Chondrocyte (in vitro differentiated cells): Measurements from ENCODE around the gene MYCT1. TPM values are rescaled to one million over a fixed set of nuclear protein-coding genes. Genes with fewer than 3 reads are reported as not detected.

Experiments
- DNase-seq: peaks from one replicate; pipeline ENCODE4 v3.0.0; 2021; ENCODE audit warnings: mixed read lengths, low spot score
- H3K27ac Mint-ChIP-seq: one replicate; pipeline ENCODE4 v1.8.0; 2021; ENCODE audit warnings: mild to moderate bottlenecking, moderate library complexity, mixed read lengths; ENCODE audit not compliant: unreplicated experiment
- H3K27me3 Mint-ChIP-seq: 2 replicates; pipeline ENCODE4 v1.8.0; 2021; ENCODE audit warnings: low read depth, mixed read lengths
- H3K36me3 Mint-ChIP-seq: 2 replicates; pipeline ENCODE4 v1.8.0; 2021; ENCODE audit warnings: low read depth, mixed read lengths
- H3K4me1 Mint-ChIP-seq: 2 replicates; pipeline ENCODE4 v1.8.0; 2021; ENCODE audit warnings: low read depth, mild to moderate bottlenecking, mixed read lengths
- H3K4me3 Mint-ChIP-seq: one replicate; pipeline ENCODE4 v1.8.0; 2021; ENCODE audit warnings: mild to moderate bottlenecking, moderate library complexity, mixed read lengths; ENCODE audit not compliant: unreplicated experiment
- H3K9me3 Mint-ChIP-seq: 2 replicates; pipeline ENCODE4 v1.8.0; 2021; ENCODE audit warnings: low read depth, mixed read lengths
- total RNA-seq: library from RNA; stranded (reverse); gene quantifications from 3 replicates; pipeline ENCODE4 v1.2.1, GENCODE V29; 2021
- TF ChIP-seq, protein P1 (sequence below): fragments of 200-600 bp; sonication (generic); IDR thresholded peaks from 2 replicates; pipeline ENCODE4 v1.5.0; 2021; ENCODE audit warnings: antibody characterized with exemption, mild to moderate bottlenecking, moderate library complexity

Gene MYCT1
- total RNA-seq, 1 donor from 2014 or later: not detected

GRCh38 chr6:152685819-152686218 is 11.9 kb upstream of the MYCT1 start:
- Mint-ChIP-seq H3K4me1 (no peaks in the 10 kb centered on the region), H3K27ac (no peak overlapping the region), H3K27me3 (peaks cover 16% of the 10 kb centered on the region), H3K36me3 (no peaks in the 10 kb centered on the region), H3K9me3 (no peaks in the 10 kb centered on the region), H3K4me3 (no peak overlapping the region)
- TF ChIP-seq, protein P1, sequence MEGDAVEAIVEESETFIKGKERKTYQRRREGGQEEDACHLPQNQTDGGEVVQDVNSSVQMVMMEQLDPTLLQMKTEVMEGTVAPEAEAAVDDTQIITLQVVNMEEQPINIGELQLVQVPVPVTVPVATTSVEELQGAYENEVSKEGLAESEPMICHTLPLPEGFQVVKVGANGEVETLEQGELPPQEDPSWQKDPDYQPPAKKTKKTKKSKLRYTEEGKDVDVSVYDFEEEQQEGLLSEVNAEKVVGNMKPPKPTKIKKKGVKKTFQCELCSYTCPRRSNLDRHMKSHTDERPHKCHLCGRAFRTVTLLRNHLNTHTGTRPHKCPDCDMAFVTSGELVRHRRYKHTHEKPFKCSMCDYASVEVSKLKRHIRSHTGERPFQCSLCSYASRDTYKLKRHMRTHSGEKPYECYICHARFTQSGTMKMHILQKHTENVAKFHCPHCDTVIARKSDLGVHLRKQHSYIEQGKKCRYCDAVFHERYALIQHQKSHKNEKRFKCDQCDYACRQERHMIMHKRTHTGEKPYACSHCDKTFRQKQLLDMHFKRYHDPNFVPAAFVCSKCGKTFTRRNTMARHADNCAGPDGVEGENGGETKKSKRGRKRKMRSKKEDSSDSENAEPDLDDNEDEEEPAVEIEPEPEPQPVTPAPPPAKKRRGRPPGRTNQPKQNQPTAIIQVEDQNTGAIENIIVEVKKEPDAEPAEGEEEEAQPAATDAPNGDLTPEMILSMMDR: no peak
- no peak for DNase-seq

- H3K27me3 Mint-ChIP-seq: peaks cover 14% of the 10 kb centered on the region
- no peaks in the 10 kb centered on the region for H3K9me3 Mint-ChIP-seq
- no peak overlapping the region for H3K27ac Mint-ChIP-seq
- TF ChIP-seq, protein P1: no peak
- no peak for DNase-seq
- no peaks in the 10 kb centered on the region for H3K36me3 Mint-ChIP-seq
- H3K4me3 Mint-ChIP-seq: no peak overlapping the region
- H3K4me1 Mint-ChIP-seq: peaks cover 3% of the 10 kb centered on the region
Measured at GRCh38 chr6:152695372-152696045, 2.2 kb upstream of the MYCT1 start.

DNA sequence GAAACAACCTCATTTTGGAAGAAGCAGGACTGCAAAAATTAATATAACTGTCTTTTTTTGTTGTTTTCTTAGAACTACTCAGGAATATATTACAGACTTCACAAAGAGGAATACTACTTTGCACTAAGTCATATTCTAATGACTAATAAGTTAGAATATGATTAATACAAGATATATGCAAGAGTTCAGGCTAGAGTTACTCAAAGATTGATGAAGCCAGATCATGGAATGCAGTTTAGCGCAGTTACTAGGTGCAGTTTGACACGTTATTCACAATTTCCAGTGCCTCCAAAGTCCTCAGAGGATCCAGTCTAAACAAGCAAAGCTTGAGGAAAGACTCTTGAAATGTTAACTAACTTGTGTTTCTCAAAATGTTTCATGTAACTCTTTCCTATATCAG is 1.2 kb upstream of the MYCT1 start:
- H3K9me3 Mint-ChIP-seq: no peaks in the 10 kb centered on the region

DNA sequence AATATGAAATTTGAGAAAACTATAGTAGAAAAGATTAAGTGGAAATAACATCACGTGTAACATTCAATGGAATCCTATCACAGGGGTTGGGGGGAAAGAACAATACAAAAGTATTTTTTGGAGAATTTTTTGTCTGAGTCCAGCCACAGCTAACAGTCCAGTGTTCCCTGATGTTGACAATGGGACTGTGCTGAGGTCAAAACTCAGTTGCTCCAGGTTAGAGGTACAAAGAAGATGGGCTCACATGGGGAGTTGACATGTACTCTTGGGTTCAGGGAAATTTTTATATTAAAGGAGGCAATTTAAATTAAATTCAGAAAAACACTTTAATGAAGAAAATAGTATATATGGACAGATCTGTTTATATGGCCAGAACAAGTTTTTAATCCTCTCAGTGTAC is 995 bp downstream of the MYCT1 start:
- Mint-ChIP-seq H3K4me1 (peaks cover 3% of the 10 kb centered on the region), H3K4me3 (no peak overlapping the region), H3K36me3 (no peaks in the 10 kb centered on the region), H3K9me3 (no peaks in the 10 kb centered on the region), H3K27me3 (peaks cover 13% of the 10 kb centered on the region), H3K27ac (no peak overlapping the region)
- no peak for DNase-seq
- TF ChIP-seq, protein P1: no peak

More for the DNA sequence above, 1.2 kb upstream of the MYCT1 start:
- no peaks in the 10 kb centered on the region for H3K36me3 Mint-ChIP-seq
- no peak overlapping the region for H3K4me3 Mint-ChIP-seq
- peaks cover 14% of the 10 kb centered on the region for H3K27me3 Mint-ChIP-seq
- peaks cover 3% of the 10 kb centered on the region for H3K4me1 Mint-ChIP-seq
- no peak for DNase-seq
- TF ChIP-seq, protein P1: no peak
- H3K27ac Mint-ChIP-seq: no peak overlapping the region

GRCh38 chr6:152700427-152700826 is 2.7 kb downstream of the MYCT1 start:
- Mint-ChIP-seq H3K27me3 (peaks cover 9% of the 10 kb centered on the region), H3K4me3 (no peak overlapping the region), H3K4me1 (peaks cover 3% of the 10 kb centered on the region), H3K27ac (no peak overlapping the region), H3K36me3 (no peaks in the 10 kb centered on the region), H3K9me3 (no peaks in the 10 kb centered on the region)
- TF ChIP-seq, protein P1: no peak
- no peak for DNase-seq
